ENCODE data around the gene SLC35F3. TPM values are rescaled to one million over a fixed set of nuclear protein-coding genes. Genes with fewer than 3 reads are reported as not detected.

SLC35F3 gene
- total and polyA plus RNA-seq, 12 donors: 0.12 to 3.2 (median 0.46) TPM

GRCh38 chr1:234212764-234213657, 308.5 kb downstream of the SLC35F3 start:
- peaks cover 13% of the 10 kb centered on the region for H3K27me3 ChIP-seq
- peaks cover 0 to 5% of the 10 kb centered on the region in 2 donors for H3K4me1 ChIP-seq (replicated peaks in 1 of 2)
- intact Hi-C loops (cut with DNase I): no loop called here
- no peak overlapping the region for H3K4me3 ChIP-seq
- WGBS, 4 donors: 25 to 48% (median 44%) methylated on average over 2 to 4 of the region's 4 CpGs
- no peaks in the 10 kb centered on the region for H3K9me3 ChIP-seq (replicated peaks in 1 of 3)
- no peaks in the 10 kb centered on the region for H3K36me3 ChIP-seq (replicated peaks in 1 of 2)
- H3K27ac ChIP-seq: no peak overlapping the region
- peak in 2 of 7 donors; percentile 23 to 26 for DNase-seq
- no peak for TF ChIP-seq POLR2A (IDR thresholded peaks at IDR 0.05)
- TF ChIP-seq, protein P1, sequence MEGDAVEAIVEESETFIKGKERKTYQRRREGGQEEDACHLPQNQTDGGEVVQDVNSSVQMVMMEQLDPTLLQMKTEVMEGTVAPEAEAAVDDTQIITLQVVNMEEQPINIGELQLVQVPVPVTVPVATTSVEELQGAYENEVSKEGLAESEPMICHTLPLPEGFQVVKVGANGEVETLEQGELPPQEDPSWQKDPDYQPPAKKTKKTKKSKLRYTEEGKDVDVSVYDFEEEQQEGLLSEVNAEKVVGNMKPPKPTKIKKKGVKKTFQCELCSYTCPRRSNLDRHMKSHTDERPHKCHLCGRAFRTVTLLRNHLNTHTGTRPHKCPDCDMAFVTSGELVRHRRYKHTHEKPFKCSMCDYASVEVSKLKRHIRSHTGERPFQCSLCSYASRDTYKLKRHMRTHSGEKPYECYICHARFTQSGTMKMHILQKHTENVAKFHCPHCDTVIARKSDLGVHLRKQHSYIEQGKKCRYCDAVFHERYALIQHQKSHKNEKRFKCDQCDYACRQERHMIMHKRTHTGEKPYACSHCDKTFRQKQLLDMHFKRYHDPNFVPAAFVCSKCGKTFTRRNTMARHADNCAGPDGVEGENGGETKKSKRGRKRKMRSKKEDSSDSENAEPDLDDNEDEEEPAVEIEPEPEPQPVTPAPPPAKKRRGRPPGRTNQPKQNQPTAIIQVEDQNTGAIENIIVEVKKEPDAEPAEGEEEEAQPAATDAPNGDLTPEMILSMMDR (IDR thresholded peaks at IDR 0.05): peak in 5 of 6 experiments; percentile 6 to 43 (median 35)

DNA sequence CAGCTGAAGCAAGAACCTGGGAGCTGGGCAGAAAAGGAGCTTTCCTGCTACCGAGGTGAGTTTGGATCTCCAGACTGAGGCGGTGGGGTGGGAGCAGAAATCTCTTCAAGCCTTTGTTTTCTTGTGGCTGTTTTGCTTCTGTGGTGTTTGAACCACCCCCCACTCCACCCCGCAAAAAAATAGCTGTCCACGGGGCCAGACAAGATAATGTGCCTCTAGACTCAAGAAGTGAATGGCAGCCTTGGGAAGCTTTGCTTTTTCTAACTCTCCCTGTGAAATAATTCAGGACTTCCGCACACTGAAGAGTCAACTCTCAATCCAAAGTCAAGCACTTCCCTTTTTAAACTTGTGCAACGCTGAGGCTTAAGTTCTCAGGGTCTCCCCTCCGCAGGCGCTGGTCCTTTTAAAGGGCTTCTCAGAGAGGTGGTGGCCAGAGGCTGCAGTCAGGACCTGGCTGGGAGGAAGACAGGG, 309.2 kb downstream of the SLC35F3 start:
- Histone ChIP-seq H3K27me3 (peaks cover 13% of the 10 kb centered on the region), H3K9me3 (replicated peaks in 1 of 3) (no peaks in the 10 kb centered on the region), H3K4me1 (replicated peaks in 1 of 2) (peaks cover 0 to 5% of the 10 kb centered on the region in 2 donors), H3K36me3 (replicated peaks in 1 of 2) (no peaks in the 10 kb centered on the region), H3K27ac (no peak overlapping the region), H3K4me3 (peak overlapping the region in 1 of 4 donors; percentile 49)
- WGBS, 4 donors: 22 to 41% (median 28%) methylated on average over 5 to 8 of the region's 8 CpGs
- TF ChIP-seq, protein P1 (IDR thresholded peaks at IDR 0.05): no peak
- TF ChIP-seq POLR2A (IDR thresholded peaks at IDR 0.05): no peak
- no peak for DNase-seq
- intact Hi-C loops (cut with DNase I): no loop called here

DNA sequence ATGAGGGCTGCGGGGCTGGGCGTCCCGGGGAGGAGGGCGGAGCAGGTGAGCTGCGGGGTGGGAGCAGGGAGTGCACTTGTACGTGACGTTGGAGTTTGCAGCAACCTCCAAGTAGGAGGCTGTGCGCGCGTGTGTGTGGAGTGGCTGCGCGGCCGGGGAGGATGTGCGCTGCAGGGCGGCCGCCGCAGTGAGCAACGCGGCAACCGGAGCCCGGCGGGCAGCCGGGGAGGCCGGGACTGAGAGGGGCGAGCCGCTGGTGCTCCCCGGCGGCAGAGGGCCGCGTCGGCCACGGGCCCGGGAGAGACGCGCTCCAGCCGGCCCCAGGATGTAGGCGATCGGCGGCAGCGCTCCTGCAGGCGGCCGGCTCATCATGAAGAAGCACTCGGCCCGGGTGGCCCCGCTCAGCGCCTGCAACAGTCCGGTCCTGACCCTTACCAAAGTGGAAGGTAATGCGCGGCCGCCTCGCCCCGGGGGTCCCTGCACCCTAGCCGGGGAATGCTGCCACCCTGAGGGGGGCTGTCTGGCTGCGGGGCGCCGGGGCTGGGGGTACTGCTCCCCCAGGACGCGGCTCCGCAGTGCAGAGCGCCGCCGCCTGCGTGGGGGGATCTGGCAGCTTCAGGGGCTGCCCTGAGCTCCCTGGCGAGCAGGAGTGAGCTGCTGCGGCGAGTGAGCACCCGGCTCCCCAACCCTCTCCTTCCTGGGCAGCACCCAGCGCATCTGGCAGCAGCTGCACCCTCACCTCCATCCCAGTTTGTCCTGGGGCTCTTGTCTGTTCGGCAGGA, 309.8 kb downstream of the SLC35F3 start:
- Histone ChIP-seq H3K9me3 (replicated peaks in 1 of 3) (no peaks in the 10 kb centered on the region), H3K27me3 (peaks cover 13% of the 10 kb centered on the region), H3K4me1 (replicated peaks in 1 of 2) (peaks cover 0 to 5% of the 10 kb centered on the region in 2 donors), H3K4me3 (peak overlapping the region in 1 of 4 donors; percentile 49), H3K36me3 (replicated peaks in 1 of 2) (no peaks in the 10 kb centered on the region), H3K27ac (no peak overlapping the region)
- 0 to 6% (median 4%) methylated on average over 17 to 69 of the region's 69 CpGs for WGBS, 4 donors
- DNase-seq: peak in 6 of 7 donors; percentile 20 to 66 (median 30)
- TF ChIP-seq, protein P1 (IDR thresholded peaks at IDR 0.05): no peak
- TF ChIP-seq POLR2A (IDR thresholded peaks at IDR 0.05): no peak
- intact Hi-C loops (cut with DNase I): no loop called here

Data from adrenal gland (tissue), 12 donors.